ENCODE results near the gene DPPA5.

Gene DPPA5

DNA sequence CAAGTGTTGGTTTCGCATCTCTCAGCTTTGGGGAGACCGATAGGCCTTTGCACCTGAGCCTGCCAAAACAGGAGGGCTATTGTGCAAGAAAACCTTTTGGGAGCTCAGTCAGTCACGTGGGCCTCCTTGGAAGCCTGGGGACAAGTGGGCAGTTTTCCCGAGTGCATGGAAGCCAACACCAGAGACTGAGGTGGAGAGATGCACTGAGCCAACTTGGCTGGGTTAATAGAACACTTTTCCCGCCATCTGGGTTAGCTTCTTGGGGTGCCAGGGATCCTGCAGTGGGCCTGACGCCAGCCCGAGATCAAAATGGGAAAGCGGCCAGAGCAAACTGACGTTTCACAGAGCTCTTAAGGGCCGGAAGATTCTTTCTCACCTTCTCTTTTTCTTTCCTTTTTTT lies 18.4 kb upstream of the DPPA5 start:
- TF ChIP-seq, protein P1, sequence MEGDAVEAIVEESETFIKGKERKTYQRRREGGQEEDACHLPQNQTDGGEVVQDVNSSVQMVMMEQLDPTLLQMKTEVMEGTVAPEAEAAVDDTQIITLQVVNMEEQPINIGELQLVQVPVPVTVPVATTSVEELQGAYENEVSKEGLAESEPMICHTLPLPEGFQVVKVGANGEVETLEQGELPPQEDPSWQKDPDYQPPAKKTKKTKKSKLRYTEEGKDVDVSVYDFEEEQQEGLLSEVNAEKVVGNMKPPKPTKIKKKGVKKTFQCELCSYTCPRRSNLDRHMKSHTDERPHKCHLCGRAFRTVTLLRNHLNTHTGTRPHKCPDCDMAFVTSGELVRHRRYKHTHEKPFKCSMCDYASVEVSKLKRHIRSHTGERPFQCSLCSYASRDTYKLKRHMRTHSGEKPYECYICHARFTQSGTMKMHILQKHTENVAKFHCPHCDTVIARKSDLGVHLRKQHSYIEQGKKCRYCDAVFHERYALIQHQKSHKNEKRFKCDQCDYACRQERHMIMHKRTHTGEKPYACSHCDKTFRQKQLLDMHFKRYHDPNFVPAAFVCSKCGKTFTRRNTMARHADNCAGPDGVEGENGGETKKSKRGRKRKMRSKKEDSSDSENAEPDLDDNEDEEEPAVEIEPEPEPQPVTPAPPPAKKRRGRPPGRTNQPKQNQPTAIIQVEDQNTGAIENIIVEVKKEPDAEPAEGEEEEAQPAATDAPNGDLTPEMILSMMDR (IDR thresholded peaks at IDR 0.05; ENCODE audit: insufficient read depth, low read depth, low read length, missing control alignments) = no peak
- no peak overlapping the region for H3K4me3 ChIP-seq (ENCODE audit: low read length)

DNA sequence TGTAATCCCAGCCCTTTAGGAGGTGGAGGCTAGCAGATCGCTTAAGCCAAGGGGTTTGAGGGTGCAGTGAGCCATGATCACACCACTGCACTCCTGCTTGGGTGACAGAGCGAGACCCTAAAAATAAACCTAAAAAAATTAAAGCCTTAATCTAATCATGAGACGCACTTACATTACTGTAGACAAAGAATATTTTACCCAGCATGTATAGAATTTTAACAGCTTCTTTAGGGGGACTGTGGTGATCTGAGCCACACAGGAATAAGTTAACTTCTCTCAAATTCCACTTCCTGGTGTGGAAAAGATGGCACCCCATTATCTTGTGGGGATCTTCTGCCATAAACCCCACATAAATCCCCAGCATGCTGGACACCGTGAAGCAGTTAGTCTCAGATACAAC lies 17.9 kb upstream of the DPPA5 start:
- H3K4me3 ChIP-seq (ENCODE audit: low read length) = no peak overlapping the region
- no peak for DNase-seq (ENCODE audit: low read depth)
- TF ChIP-seq, protein P1 (IDR thresholded peaks at IDR 0.05; ENCODE audit: insufficient read depth, low read depth, low read length, missing control alignments) = no peak

More for the DNA sequence above, 18.4 kb upstream of the DPPA5 start:
- DNase-seq (ENCODE audit: low read depth) = no peak

DNA sequence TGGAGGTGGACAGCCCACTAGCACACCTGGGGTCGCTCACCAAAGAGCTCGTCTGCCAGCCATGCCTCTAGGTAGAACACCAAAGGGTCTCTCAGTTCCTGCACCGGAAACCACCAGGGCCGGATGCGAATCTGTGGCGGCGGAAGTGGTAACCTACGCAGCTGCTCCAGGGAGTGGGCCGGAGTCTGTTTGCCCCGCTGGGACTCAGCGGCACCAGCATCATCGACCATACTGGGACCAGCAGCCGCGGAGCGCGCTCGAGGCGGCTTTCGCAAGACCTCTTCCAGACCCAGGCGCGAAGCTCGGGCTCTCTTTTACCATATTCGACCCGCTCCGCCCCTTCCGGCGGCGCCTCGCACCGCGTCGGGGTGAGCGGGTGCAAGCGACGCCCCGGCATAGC lies 15.5 kb upstream of the DPPA5 start, which contains the start of gene OOEP:
Gene OOEP, minus strand, starts transcription at position 335 of the 400 bp plus-strand sequence. Its CDS starts 105 bp downstream, at position 230.
- H3K4me3 ChIP-seq (ENCODE audit: low read length) = no peak within 1 kb of the TSS
- TF ChIP-seq, protein P1 (IDR thresholded peaks at IDR 0.05; ENCODE audit: insufficient read depth, low read depth, low read length, missing control alignments) = no peak
- no peak for DNase-seq (ENCODE audit: low read depth)

DNA sequence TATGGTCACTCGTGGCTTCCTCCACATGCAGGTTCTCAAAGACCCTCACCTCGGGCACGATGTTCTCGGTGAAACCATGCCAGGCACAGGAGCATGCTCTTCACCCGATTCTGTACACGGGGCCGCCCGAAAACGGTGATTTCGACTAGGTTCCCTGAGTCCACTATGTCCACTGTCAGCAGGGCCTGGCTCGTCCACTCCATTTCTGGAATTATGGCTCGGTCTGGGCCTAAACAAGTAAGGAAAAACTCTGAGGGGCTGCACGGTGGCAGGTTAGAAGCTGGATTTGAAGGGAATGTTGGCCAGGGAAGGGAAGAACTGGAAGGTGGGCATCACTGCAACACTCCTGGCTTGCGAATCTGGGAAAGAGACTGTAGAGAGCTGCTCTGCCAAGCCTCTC lies 15.1 kb upstream of the DPPA5 start:
- TF ChIP-seq, protein P1 (IDR thresholded peaks at IDR 0.05; ENCODE audit: insufficient read depth, low read depth, low read length, missing control alignments) = no peak
- H3K4me3 ChIP-seq (ENCODE audit: low read length) = no peak overlapping the region
- no peak for DNase-seq (ENCODE audit: low read depth)

DNA sequence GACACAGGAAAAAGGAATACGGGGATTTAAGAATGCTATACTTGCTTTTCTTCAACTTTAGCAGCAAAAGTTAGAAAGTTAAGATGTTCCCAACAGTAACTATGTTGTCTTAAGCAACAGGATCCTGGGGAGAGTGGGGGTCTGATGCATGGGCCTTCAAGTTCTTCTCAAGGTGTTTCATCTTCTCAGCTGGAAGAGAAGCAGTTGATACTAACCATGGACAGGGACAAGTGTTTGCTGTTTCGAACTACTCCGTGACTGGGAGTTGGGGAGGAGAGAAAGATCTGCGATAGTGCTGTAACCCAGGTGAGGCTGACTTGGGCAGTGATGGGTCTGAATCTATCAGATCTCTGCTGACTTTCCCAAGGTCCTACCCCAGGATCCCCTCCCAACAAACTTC lies 14.6 kb upstream of the DPPA5 start:
- DNase-seq (ENCODE audit: low read depth) = no peak
- no peak overlapping the region for H3K4me3 ChIP-seq (ENCODE audit: low read length)
- TF ChIP-seq, protein P1 (IDR thresholded peaks at IDR 0.05; ENCODE audit: insufficient read depth, low read depth, low read length, missing control alignments) = no peak

DNA sequence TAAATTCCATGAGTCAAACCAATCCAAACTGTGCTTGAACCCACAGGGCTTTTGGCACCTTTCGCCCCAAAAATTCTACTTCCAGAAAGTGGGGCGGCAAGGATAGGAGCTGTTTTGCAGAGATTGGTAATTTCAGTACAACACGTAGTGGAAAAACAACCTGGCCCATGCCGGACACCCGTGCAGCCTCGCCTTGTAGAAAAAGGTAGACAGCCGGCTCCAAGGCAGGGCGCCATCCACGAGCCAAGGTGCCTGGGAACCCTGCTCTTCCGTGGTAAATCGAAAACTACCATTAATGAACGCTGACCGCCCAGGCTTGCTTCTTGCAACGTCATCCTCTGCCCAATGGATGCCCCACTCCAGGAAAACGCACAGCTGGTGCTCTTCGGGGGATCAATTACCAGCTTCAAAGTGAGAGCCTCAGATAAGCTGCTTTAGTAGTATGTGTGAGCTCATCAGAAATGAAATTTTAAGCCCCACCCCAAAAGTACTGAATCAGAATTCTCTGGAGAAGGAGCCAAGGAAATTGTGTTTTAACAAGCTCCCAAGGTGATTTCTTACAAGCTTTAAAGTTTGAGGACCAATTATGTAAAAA lies 13.8 kb upstream of the DPPA5 start:
- peak; percentile 12 for DNase-seq (ENCODE audit: low read depth)
- TF ChIP-seq, protein P1 (IDR thresholded peaks at IDR 0.05; ENCODE audit: insufficient read depth, low read depth, low read length, missing control alignments) = no peak
- no peak overlapping the region for H3K4me3 ChIP-seq (ENCODE audit: low read length)

DNA sequence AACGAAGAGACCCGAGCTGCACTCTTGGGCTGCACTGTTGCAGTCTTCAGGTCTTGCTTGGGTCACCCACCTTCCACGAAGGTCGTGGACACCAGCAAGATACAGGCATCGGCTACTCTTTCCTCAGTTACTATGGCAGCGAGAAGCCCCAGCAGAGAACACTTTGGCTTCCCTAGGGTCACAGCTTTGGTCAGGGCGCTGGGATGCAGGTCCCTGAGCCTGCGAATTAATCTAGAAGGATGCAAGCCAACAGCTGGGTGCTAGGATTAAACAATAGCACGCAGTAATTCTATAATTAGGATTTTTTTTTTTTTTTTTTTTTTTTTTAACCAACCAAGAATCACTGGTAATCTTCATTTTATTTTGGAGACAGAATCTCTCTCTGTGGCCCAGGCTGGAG lies 10.5 kb upstream of the DPPA5 start:
- TF ChIP-seq, protein P1 (IDR thresholded peaks at IDR 0.05; ENCODE audit: insufficient read depth, low read depth, low read length, missing control alignments) = no peak
- H3K4me3 ChIP-seq (ENCODE audit: low read length) = no peak overlapping the region
- DNase-seq (ENCODE audit: low read depth) = no peak
